ENCODE data around the gene STIM2. TPM values are rescaled to one million over a fixed set of nuclear protein-coding genes. Genes with fewer than 3 reads are reported as not detected.

Gene STIM2
- polyA plus RNA-seq, 1 donor (not counting 4 experiments of a cell fraction or from before 2014, with no cell fraction given) = 20.7 TPM

- no peak for FAIRE-seq
Measured at GRCh38 chr4:26866781-26867180, 6.1 kb downstream of the STIM2 start.

GRCh38 chr4:26867914-26868684 is 7.5 kb downstream of the STIM2 start:
- no peaks in the 10 kb centered on the region for H4K20me1 ChIP-seq (ENCODE audit: control insufficient read depth, extremely low read depth, insufficient read depth, low read length)
- dilution Hi-C loops (cut with MboI; ENCODE audit: extremely low pct_ligation_motif_present, low sequenced_read_pairs) = no loop called here
- peak overlapping the region; percentile 18 for H3K4me2 ChIP-seq (ENCODE audit: control insufficient read depth, extremely low read depth, insufficient read depth, low read depth, low read length)
- no peak for FAIRE-seq
- no peaks in the 10 kb centered on the region for H3K9me3 ChIP-seq (ENCODE audit: control insufficient read depth, low read depth, low read length)
- H3K27ac ChIP-seq (ENCODE audit: control insufficient read depth, insufficient read depth, low read length) = no peak overlapping the region
- no peaks in the 10 kb centered on the region for H3K36me3 ChIP-seq (ENCODE audit: control insufficient read depth in 2 of 2, extremely low read depth in 1 of 2, insufficient read depth in 2 of 2, low read length in 2 of 2)
- no peak for TF ChIP-seq CTCF (optimal IDR thresholded peaks at IDR 0.05 in 1 of 3, IDR thresholded peaks at IDR 0.05 in 1 of 3, conservative IDR thresholded peaks at IDR 0.05 in 1 of 3; ENCODE audit: extremely low read depth in 1 of 3, insufficient read depth in 2 of 3, low read length in 3 of 3)
- no peak overlapping the region for H3K4me3 ChIP-seq (ENCODE audit: control insufficient read depth in 2 of 3, extremely low read depth in 1 of 3, insufficient read depth in 2 of 3, low read depth in 1 of 3, low read length in 3 of 3)
- H3K27me3 ChIP-seq (ENCODE audit: control insufficient read depth, extremely low read depth, insufficient read depth, low read length) = no peaks in the 10 kb centered on the region
- DNase-seq (ENCODE audit: low read depth, low spot score) = no peak
- peaks cover 25% of the 10 kb centered on the region for H3K79me2 ChIP-seq (ENCODE audit: control insufficient read depth, insufficient read depth, low read length)
- H2AFZ ChIP-seq (ENCODE audit: control insufficient read depth, low read length) = peak overlapping the region; percentile 8
- H3K9me1 ChIP-seq (ENCODE audit: control insufficient read depth, extremely low read depth, insufficient read depth, low read length) = no peaks in the 10 kb centered on the region
- H3K9ac ChIP-seq (ENCODE audit: control insufficient read depth, extremely low read depth, insufficient read depth, low read length) = no peak overlapping the region
- peaks cover 6% of the 10 kb centered on the region for H3K4me1 ChIP-seq (ENCODE audit: control insufficient read depth, extremely low read depth, insufficient read depth, low read length)

More at GRCh38 chr4:26866781-26867180, 6.1 kb downstream of the STIM2 start:
- Histone ChIP-seq H3K27me3 (ENCODE audit: control insufficient read depth, extremely low read depth, insufficient read depth, low read length) (no peaks in the 10 kb centered on the region), H3K36me3 (ENCODE audit: control insufficient read depth in 2 of 2, extremely low read depth in 1 of 2, insufficient read depth in 2 of 2, low read length in 2 of 2) (no peaks in the 10 kb centered on the region), H2AFZ (ENCODE audit: control insufficient read depth, low read length) (no peak overlapping the region), H3K4me3 (ENCODE audit: control insufficient read depth in 2 of 3, extremely low read depth in 1 of 3, insufficient read depth in 2 of 3, low read depth in 1 of 3, low read length in 3 of 3) (no peak overlapping the region), H3K4me1 (ENCODE audit: control insufficient read depth, extremely low read depth, insufficient read depth, low read length) (peaks cover 8% of the 10 kb centered on the region), H3K9ac (ENCODE audit: control insufficient read depth, extremely low read depth, insufficient read depth, low read length) (no peak overlapping the region), H3K9me1 (ENCODE audit: control insufficient read depth, extremely low read depth, insufficient read depth, low read length) (no peaks in the 10 kb centered on the region), H3K9me3 (ENCODE audit: control insufficient read depth, low read depth, low read length) (no peaks in the 10 kb centered on the region), H3K4me2 (ENCODE audit: control insufficient read depth, extremely low read depth, insufficient read depth, low read depth, low read length) (no peak overlapping the region), H4K20me1 (ENCODE audit: control insufficient read depth, extremely low read depth, insufficient read depth, low read length) (no peaks in the 10 kb centered on the region), H3K27ac (ENCODE audit: control insufficient read depth, insufficient read depth, low read length) (no peak overlapping the region), H3K79me2 (ENCODE audit: control insufficient read depth, insufficient read depth, low read length) (peaks cover 34% of the 10 kb centered on the region)
- DNase-seq (ENCODE audit: low read depth, low spot score) = no peak
- dilution Hi-C loops (cut with MboI; ENCODE audit: extremely low pct_ligation_motif_present, low sequenced_read_pairs) = no loop called here
- TF ChIP-seq EZH2 (IDR thresholded peaks at IDR 0.05; ENCODE audit: low read length) (no peak), CTCF (optimal IDR thresholded peaks at IDR 0.05 in 1 of 3, IDR thresholded peaks at IDR 0.05 in 1 of 3, conservative IDR thresholded peaks at IDR 0.05 in 1 of 3; ENCODE audit: extremely low read depth in 1 of 3, insufficient read depth in 2 of 3, low read length in 3 of 3) (no peak)

All from keratinocyte (primary cell).